NCI-H2107 treated with DMSO at 0.1 percent for 48 hours (cell line): ENCODE data around the gene NAGLU.

Source experiments
- DNase-seq: peaks from one replicate; lab custom pipeline; 2025; ENCODE audit not compliant: unreplicated experiment; lab: John Stamatoyannopoulos, UW

Gene NAGLU

GRCh38 chr17:42563143-42563509 is 27.1 kb downstream of the NAGLU start:
- DNase-seq: no peak

- no peak for DNase-seq
Observed at GRCh38 chr17:42563543-42563942, 27.5 kb downstream of the NAGLU start.

GRCh38 chr17:42563950-42564349 is 27.9 kb downstream of the NAGLU start:
- no peak for DNase-seq

- no peak for DNase-seq
Observed at GRCh38 chr17:42564815-42565522, 28.9 kb downstream of the NAGLU start.

- DNase-seq: no peak
Observed at GRCh38 chr17:42565523-42566214, 29.6 kb downstream of the NAGLU start.

GRCh38 chr17:42566215-42566882 is 30.3 kb downstream of the NAGLU start:
- no peak for DNase-seq

GRCh38 chr17:42566883-42567573 is 31.0 kb downstream of the NAGLU start, which contains the start of gene MLX:
MLX (plus strand) TSS chr17:42567100; CDS start chr17:42567125, 25 bp downstream.
- DNase-seq: peak; percentile 90

GRCh38 chr17:42568341-42569111 is 32.5 kb downstream of the NAGLU start:
- no peak for DNase-seq

GRCh38 chr17:42571435-42572225 is 35.6 kb downstream of the NAGLU start:
- DNase-seq: no peak

GRCh38 chr17:42573095-42573494 is 37.1 kb downstream of the NAGLU start:
- DNase-seq: no peak

- DNase-seq: no peak
Observed at GRCh38 chr17:42574463-42574862, 38.4 kb downstream of the NAGLU start.

GRCh38 chr17:42577140-42577531 is 41.1 kb downstream of the NAGLU start:
- no peak for DNase-seq

- peak; percentile 88 for DNase-seq
Observed at GRCh38 chr17:42577532-42578281, 41.7 kb downstream of the NAGLU start, which contains the start of gene PSMC3IP. PSMC3IP (minus strand) TSS chr17:42577729; CDS start chr17:42577686, 43 bp downstream.

GRCh38 chr17:42578282-42578869 is 42.3 kb downstream of the NAGLU start:
- DNase-seq: peak; percentile 78

- no peak for DNase-seq
Observed at GRCh38 chr17:42579794-42580551, 43.9 kb downstream of the NAGLU start.

GRCh38 chr17:42581744-42582270 is 45.8 kb downstream of the NAGLU start:
- DNase-seq: no peak

- no peak for DNase-seq
Observed at GRCh38 chr17:42584880-42585279, 48.8 kb downstream of the NAGLU start.

- DNase-seq: no peak
Observed at GRCh38 chr17:42585353-42585752, 49.3 kb downstream of the NAGLU start.
